T-helper 17 cell (primary cell): ENCODE measurements around the gene PRKAG1. TPM values are rescaled to one million over a fixed set of nuclear protein-coding genes. Genes with fewer than 3 reads are reported as not detected.
"Not testable (repeated sequence)": the region's sequence is repeated elsewhere in the genome, so short reads cannot be mapped to it uniquely, and the experiment has no call there.

Experiments
- ATAC-seq: fragments of 150-1000 bp; cut with Tn5 transposase; 2 replicates; pipeline ENCODE4 v1.10.0; 2021; ENCODE audit warnings: mild to moderate bottlenecking, moderate library complexity
- DNase-seq, 3 donors: peaks; one replicate each; pipeline versions ENCODE4 v3.0.0 to v3.0.0-alpha.2; 2020 to 2021
- H3K9me3 ChIP-seq: one replicate; pipeline ENCODE4 v1.7.0; 2013; ENCODE audit warnings: low read length, mild to moderate bottlenecking; ENCODE audit not compliant: control insufficient read depth, poor library complexity, severe bottlenecking
- H3K27ac Mint-ChIP-seq: one replicate; pipeline ENCODE4 v1.8.0; 2022; ENCODE audit warnings: mild to moderate bottlenecking, moderate library complexity, mixed read lengths
- H3K27me3 Mint-ChIP-seq: one replicate; pipeline ENCODE4 v1.8.0; 2022; ENCODE audit warnings: mixed read lengths
- H3K36me3 Mint-ChIP-seq: one replicate; pipeline ENCODE4 v1.8.0; 2022; ENCODE audit warnings: low read depth, mixed read lengths
- H3K4me1 Mint-ChIP-seq: one replicate; pipeline ENCODE4 v1.8.0; 2022; ENCODE audit warnings: mild to moderate bottlenecking, mixed read lengths
- H3K4me3 Mint-ChIP-seq: one replicate; pipeline ENCODE4 v1.8.0; 2022; ENCODE audit warnings: mild to moderate bottlenecking, moderate library complexity, mixed read lengths
- total RNA-seq, 4 donors: library from RNA in 2 of 4; stranded (reverse) in 2 of 4; gene quantifications; one replicate each; pipeline ENCODE4 v1.2.3 and lab custom pipeline; 2022 to 2026

The PRKAG1 gene
- total RNA-seq (10 to 100 TPM; 41.4 to 47.7 TPM), total RNA-seq (lab: John Stamatoyannopoulos, UW) (7.2 to 11.2 reads per million in 2 donors)

DNA sequence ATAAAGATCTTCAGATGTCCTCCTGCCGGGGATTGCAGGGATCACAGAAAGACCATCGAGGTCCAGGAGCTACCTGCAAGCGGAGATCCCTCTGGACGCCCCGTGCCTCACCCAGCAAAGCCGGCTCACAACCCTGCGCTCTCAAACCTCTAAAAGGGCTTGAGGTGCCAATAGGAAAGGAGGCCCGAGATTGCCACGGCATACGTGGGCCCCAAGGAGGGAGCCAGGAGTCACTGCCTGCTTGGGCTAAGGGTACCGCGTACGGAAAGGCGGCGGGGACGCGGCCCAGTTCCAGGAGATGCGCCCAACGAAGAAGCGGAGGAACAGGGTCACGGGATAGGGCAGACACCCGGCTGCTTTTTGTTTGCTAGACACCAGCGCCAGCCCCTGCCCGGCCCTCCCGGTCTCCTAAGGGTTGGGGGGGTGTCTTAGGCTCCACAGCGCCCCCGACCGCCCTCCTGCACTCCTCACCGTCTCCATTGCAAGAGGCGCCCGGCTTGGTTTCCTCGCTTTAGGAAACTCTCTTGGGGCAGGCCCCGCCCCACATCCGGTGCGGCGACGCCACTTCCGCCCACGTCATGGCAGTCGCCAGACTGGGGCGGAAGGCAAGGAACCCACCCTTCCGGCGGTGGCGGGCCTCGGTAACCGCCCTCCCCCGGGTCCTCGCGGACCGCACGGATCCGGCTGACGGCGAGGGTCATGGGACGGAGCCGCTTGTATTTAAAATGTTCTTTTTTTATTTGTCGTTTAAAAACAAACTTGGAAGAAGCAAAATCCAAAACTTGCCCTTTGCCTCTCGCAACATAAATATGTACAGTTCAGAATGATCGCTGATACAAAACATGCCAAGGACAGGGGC lies at the start of gene PRKAG1:
PRKAG1 (minus strand) TSS at position 516 of the 859 bp plus-strand sequence; CDS start at position 480, 36 bp downstream.
- ATAC-seq (peak; percentile 92), DNase-seq (peak; percentile 92 to 97 (median 96))
- H3K4me3 Mint-ChIP-seq, result peak within 1 kb of the TSS; percentile 92
- H3K36me3 Mint-ChIP-seq, result peaks cover 16% of the 10 kb centered on the region
- H3K4me1 Mint-ChIP-seq, result peaks cover 36% of the 10 kb centered on the region
- no peaks in the 10 kb centered on the region for H3K27me3 Mint-ChIP-seq
- H3K9me3 ChIP-seq, result no peaks in the 10 kb centered on the region
- peak within 1 kb of the TSS; percentile 99 for H3K27ac Mint-ChIP-seq

DNA sequence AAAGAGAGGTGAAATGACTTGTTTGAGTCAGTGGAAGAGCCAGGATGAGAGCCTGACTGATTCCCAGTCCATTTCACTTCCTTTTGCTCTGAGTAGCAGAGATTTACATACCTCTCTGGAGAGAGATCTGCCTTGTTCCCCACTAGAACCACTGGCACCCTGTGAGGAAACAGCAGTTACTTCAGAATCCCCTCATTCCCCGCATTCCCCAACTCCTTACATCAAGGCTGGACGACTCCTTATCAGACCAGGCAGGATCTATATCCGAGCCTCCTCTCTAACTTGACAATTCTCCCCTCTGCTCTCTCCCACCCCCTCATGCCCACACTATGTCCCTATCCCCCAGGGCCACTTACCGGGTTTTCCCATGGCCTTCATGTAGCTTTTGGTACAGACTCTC lies 47.5 kb upstream of the PRKAG1 start:
- H3K4me1 Mint-ChIP-seq, result peaks cover 29% of the 10 kb centered on the region
- ATAC-seq, result no peak
- no peak for DNase-seq
- no peaks in the 10 kb centered on the region for H3K9me3 ChIP-seq
- peaks cover 7% of the 10 kb centered on the region for H3K36me3 Mint-ChIP-seq
- H3K27me3 Mint-ChIP-seq, result no peaks in the 10 kb centered on the region
- H3K4me3 Mint-ChIP-seq, result no peak overlapping the region
- no peak overlapping the region for H3K27ac Mint-ChIP-seq

GRCh38 chr12:49064767-49065152 lies 46.2 kb upstream of the PRKAG1 start:
- Mint-ChIP-seq H3K27me3 (no peaks in the 10 kb centered on the region), H3K4me1 (peaks cover 23% of the 10 kb centered on the region), H3K36me3 (peaks cover 7% of the 10 kb centered on the region), H3K27ac (peak overlapping the region; percentile 41), H3K4me3 (no peak overlapping the region)
- ATAC-seq (no peak), DNase-seq (no peak)
- H3K9me3 ChIP-seq, result no peaks in the 10 kb centered on the region

DNA sequence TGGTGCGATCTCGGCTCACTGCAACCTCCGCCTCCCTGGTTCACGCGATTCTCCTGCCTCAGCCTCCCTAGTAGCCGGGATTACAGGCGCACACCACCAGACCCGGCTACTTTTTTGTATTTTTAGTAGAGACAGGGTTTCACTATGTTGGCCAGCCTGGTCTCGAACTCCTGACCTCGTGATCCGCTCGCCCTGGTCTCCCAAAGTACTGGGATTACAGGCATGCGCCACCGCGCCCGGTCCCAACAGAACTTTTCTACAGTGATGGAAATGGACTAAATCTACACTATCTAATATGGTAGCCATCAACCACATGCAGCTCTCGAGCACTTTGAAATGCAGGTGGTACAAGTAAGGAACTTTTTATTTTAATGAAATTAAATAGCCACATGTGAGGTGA lies 43.3 kb upstream of the PRKAG1 start:
- not testable (repeated sequence) for ATAC-seq, H3K27me3 Mint-ChIP-seq, H3K9me3 ChIP-seq, H3K36me3 Mint-ChIP-seq, H3K4me3 Mint-ChIP-seq, DNase-seq
- H3K4me1 Mint-ChIP-seq, result peaks cover 35% of the 10 kb centered on the region
- H3K27ac Mint-ChIP-seq, result peak overlapping the region; percentile 92

DNA sequence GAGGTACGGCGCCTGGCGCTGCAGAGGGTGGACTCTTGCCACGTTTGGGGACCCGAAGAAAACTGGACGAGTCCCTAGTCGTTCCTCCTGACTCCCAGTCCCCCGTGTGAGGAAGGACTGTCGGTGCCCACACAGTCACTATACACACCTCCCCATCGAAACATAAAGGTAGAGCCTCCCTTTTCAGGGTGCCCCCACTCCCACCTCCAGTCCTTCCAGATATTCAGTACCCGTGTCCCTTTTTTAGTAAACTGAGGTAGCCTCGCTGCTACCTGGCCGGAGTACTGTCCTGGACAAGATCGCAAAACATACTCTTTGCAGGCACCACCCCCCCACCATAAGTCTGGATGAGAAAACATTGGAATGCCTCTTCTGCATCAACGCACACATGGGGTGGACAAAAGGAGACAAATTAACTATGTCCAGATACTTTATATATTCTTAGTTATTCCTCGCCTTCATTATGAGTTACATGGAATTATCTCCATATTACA lies 42.6 kb upstream of the PRKAG1 start:
- Mint-ChIP-seq H3K27ac (peak overlapping the region; percentile 92), H3K4me1 (peaks cover 42% of the 10 kb centered on the region), H3K4me3 (peak overlapping the region; percentile 93), H3K36me3 (peaks cover 4% of the 10 kb centered on the region), H3K27me3 (no peaks in the 10 kb centered on the region)
- ATAC-seq, result no peak
- DNase-seq, result no peak
- no peaks in the 10 kb centered on the region for H3K9me3 ChIP-seq

GRCh38 chr12:49060237-49061156 lies 41.9 kb upstream of the PRKAG1 start, which contains the start of gene KMT2D:
Gene KMT2D (minus strand): TSS chr12:49060794. CDS start chr12:49055324, 5,470 bp downstream.
- DNase-seq (peak; percentile 75 to 79 (median 76)), ATAC-seq (peak; percentile 73)
- H3K9me3 ChIP-seq, result no peaks in the 10 kb centered on the region
- Mint-ChIP-seq H3K27me3 (no peaks in the 10 kb centered on the region), H3K4me3 (peak within 1 kb of the TSS; percentile 95), H3K36me3 (peaks cover 7% of the 10 kb centered on the region), H3K4me1 (peaks cover 49% of the 10 kb centered on the region), H3K27ac (peak within 1 kb of the TSS; percentile 96)

GRCh38 chr12:49059299-49060171 lies 41.0 kb upstream of the PRKAG1 start:
- H3K4me3 Mint-ChIP-seq, result peak overlapping the region; percentile 95
- peak overlapping the region; percentile 96 for H3K27ac Mint-ChIP-seq
- no peak for DNase-seq
- peak; percentile 3 for ATAC-seq
- no peaks in the 10 kb centered on the region for H3K27me3 Mint-ChIP-seq
- H3K9me3 ChIP-seq, result no peaks in the 10 kb centered on the region
- peaks cover 58% of the 10 kb centered on the region for H3K4me1 Mint-ChIP-seq
- H3K36me3 Mint-ChIP-seq, result peaks cover 7% of the 10 kb centered on the region

DNA sequence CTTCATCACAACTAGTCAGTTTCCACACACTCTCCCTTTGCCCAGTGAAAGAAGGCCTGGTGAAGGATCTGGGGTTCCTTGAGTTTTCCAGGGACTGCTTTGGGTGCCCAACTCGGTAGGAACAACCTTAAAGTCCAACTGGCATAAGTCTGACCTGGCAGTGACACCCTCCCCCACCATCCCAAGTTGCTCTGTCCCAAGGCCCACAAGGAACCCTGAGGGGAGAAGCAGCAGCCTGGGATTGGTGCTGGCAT lies 40.4 kb upstream of the PRKAG1 start:
- Mint-ChIP-seq H3K4me1 (peaks cover 59% of the 10 kb centered on the region), H3K4me3 (peak overlapping the region; percentile 95), H3K27ac (peak overlapping the region; percentile 96), H3K36me3 (peaks cover 6% of the 10 kb centered on the region), H3K27me3 (no peaks in the 10 kb centered on the region)
- no peak for DNase-seq
- H3K9me3 ChIP-seq, result no peaks in the 10 kb centered on the region
- ATAC-seq, result no peak

DNA sequence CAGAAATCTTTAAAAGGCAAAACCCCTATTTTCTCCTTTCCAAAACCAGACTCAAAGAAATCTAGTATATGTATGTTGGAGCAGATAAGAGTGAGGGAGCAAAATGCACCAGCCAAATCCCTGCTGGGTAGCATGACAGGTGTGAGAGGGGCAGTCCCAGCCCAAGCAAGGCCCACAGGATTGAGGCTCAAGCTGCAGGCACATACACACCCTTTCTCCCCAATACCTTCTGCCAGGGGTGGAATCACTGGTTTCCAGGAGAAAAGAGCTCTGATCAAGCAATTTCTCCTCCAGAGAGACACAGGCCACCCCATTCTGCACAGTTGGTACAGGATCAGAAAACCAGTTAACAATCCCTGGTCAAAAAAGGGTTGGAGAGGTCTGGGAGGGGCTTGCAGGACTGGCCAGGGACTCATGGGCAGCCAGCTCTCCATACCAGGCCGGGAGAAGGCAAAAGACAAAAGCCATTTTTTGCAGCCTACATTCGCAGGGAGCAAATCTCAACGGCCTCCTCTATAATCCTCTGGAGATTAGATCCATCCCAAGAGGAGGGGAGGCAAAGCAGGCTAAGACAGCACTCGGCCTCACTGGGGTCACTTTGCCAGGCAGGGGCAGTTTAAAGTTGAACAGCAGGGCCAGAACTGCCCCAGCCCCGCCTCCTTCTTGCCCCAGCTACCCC lies 39.9 kb upstream of the PRKAG1 start:
- H3K36me3 Mint-ChIP-seq, result peaks cover 4% of the 10 kb centered on the region
- H3K27me3 Mint-ChIP-seq, result no peaks in the 10 kb centered on the region
- peak overlapping the region; percentile 95 for H3K4me3 Mint-ChIP-seq
- DNase-seq (no peak), ATAC-seq (no peak)
- H3K4me1 Mint-ChIP-seq, result peaks cover 54% of the 10 kb centered on the region
- H3K27ac Mint-ChIP-seq, result peak overlapping the region; percentile 96
- H3K9me3 ChIP-seq, result no peaks in the 10 kb centered on the region

GRCh38 chr12:49057888-49058287 lies 39.3 kb upstream of the PRKAG1 start:
- peaks cover 54% of the 10 kb centered on the region for H3K4me1 Mint-ChIP-seq

DNA sequence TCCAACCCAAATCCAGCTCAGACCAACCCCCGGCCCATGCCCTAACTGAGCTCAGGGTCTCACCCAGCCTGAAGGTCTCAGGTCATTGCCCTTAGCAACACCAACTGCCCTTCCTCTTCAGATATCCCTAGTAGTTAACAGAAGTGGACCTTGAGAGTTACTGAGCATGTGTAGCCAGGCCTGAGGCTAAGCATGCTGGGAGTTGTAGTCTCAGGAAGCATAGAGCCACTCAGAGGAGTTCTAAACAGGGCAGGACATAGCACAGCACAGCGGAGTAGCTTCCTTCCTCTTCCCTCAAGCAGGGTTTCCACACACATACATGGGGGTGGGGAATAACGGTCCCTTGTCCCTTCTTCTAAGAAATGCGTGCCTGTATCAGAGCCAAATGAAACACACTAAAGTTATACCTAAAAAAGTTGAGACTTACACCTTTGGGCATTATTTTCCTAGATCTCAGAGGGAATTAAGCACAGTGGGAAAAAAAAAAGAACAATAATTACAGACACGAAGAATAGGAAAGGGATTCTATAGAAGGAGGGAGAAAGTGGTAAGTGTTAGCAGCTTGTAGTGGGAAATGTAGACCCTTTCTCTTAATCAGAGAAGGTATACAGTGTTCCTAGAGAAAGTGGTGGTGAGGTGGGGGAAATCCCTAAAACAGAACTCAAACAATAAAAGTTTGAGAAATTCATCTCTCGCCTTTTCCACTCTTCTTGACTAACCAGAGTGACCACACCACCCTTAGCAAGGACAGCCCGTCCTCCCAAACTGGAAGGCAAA lies 37.6 kb upstream of the PRKAG1 start:
- peak overlapping the region; percentile 96 for H3K27ac Mint-ChIP-seq
- H3K36me3 Mint-ChIP-seq, result peaks cover 15% of the 10 kb centered on the region
- peaks cover 57% of the 10 kb centered on the region for H3K4me1 Mint-ChIP-seq

More at GRCh38 chr12:49057888-49058287, 39.3 kb upstream of the PRKAG1 start:
- Mint-ChIP-seq H3K27me3 (no peaks in the 10 kb centered on the region), H3K36me3 (peaks cover 7% of the 10 kb centered on the region), H3K4me3 (peak overlapping the region; percentile 95), H3K27ac (peak overlapping the region; percentile 96)
- no peak for DNase-seq
- H3K9me3 ChIP-seq, result no peaks in the 10 kb centered on the region
- ATAC-seq, result no peak

More for the DNA sequence above, 37.6 kb upstream of the PRKAG1 start:
- no peaks in the 10 kb centered on the region for H3K9me3 ChIP-seq
- Mint-ChIP-seq H3K4me3 (peak overlapping the region; percentile 95), H3K27me3 (no peaks in the 10 kb centered on the region)
- DNase-seq (peak in 1 of 3 donors; percentile 28), ATAC-seq (peak; percentile 75)
